A172 (cell line): ENCODE results near the gene PCBP4. TPM values are rescaled to one million over a fixed set of nuclear protein-coding genes. Genes with fewer than 3 reads are reported as not detected.

Experiments
- DNase-seq: peaks from one replicate; pipeline ENCODE4 v3.0.0-alpha.2; 2015; ENCODE audit warnings: low spot score
- total RNA-seq: library from RNA; depleted of rRNA; stranded (reverse); fragments of >200 nt; shearing (Covaris generic); gene quantifications from 2 replicates; pipeline ENCODE4 v1.2.3, GENCODE V29; 2014

PCBP4 gene
- total RNA-seq, 1 experiment from 2014 or later: 99.7 TPM

DNA sequence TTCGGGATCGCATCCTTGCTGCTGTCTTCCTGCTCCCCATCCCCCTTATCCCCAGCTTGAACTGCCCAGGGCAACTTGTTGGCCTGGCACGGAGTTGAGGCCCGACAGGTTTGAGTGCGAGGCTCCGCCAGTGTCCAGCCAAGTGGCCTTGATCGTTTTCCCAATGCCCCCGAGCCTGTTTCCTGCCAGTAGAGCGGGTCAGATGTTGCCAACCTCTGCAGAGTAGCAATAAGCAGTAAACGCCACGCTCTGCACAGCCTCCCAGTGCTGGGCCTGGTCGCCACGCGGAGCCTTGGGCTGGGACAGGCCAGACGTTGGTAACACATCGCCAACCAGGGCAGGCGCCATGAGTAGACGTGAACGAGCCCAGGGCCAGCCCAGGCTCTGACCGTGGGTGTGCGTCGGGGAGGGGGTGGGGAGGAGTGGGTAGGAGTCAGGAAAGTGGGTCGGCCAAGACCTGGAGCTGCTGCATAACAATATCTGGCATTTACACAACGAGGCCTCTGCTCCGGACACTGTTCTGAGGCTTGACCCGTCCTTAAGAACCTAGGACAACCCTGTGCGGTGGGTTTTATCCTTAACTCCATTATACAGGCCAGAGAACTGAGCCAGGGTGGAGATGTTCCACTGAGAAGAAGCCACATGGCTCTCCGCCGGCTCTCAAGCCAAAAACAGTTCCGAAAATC, 7.2 kb upstream of the PCBP4 start:
- DNase-seq: no peak

DNA sequence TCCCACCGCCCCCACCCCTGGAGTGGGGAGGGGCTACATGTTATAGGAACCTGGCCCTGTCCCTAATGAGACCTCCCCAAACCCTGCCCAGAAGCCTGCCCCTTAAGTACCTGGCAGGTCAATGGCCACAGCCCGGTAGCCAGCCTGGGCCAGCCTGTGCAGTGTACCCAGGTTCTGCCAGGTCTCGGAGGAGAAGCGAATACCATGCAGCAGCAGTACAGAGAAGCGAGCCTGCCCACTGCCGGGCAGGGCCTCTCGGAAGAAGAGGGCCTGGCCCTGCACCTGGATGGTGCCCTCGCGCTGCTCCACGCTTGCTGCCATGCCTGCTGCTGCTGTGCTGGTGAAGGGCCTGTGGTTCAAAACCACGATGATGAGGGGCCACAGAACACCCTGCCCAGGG, 4.1 kb upstream of the PCBP4 start:
- DNase-seq: no peak

- no peak for DNase-seq
Measured at GRCh38 chr3:51970606-51971300, 3.5 kb upstream of the PCBP4 start.

- DNase-seq: no peak
Measured at GRCh38 chr3:51969841-51970240, 2.6 kb upstream of the PCBP4 start.

DNA sequence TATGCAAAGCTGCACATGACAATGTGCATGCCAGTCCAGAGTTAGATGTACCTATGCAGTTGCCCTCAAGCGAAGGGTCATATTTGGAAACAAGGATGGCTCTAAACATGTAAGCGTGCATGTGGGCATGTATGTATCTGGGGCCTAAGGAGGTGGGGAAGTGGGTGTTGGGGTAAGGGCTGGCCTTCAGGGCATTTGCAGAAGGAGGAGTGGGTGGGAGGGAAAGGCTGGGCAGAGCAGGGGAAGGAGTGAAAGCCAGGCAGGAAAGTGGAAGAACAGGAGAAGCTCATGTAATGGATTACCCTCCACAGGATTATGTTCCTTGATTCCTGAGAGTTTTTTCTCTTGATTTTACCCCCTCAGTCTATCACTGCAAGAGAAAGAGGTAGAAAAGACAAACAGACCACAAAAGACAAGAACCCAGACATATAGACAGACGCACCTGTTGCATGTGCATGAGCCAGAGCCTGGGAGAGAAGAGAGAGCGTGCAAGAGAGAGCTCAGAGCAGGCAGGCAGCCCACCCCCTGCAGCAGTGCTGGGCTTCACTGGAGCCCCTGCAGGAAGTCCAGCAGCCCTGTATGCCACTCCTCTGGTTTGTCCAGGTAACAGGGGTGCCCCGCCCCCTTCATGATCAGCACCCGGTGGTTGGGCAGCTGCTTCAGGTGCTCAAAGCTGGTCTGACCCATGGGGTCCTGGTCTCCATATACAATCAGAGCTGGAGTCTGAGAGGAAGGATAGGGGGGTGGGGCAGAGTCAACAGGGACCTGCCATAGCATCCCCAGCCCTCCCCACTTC, 1.8 kb upstream of the PCBP4 start:
- DNase-seq: no peak

DNA sequence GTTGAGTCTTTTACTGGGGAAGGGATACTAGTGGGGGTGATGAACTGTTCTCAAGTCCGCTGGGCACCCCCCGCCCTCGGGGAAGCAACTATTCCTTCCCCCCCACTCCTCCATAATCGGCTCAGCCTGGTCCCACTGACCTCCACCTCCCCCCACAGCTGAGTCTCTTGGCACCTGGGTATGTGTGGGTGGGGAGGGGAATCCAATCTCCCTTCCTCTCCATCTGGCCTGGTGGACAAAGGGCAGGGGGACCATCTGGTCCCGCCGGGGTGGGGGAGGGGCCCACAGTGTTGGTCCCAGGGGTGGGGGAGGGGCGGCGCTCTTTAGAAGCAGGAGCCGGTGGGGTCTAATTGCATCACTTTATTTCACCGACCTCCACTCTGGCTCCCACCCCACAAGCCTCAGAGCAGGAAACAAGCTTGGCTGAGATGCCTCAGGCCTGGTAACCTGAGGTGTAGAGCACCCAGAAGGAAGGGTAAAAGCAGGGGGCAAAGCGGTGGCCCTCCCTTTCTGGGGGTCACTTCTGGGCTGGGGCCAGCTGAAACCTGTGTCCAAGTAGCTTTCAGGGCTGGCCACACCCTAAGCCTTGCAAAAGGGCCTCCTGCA, 1.0 kb upstream of the PCBP4 start:
- no peak for DNase-seq

- no peak for DNase-seq
Measured at GRCh38 chr3:51966922-51967383, 301 bp downstream of the PCBP4 start.

GRCh38 chr3:51966486-51966885, 768 bp downstream of the PCBP4 start:
- DNase-seq: no peak

DNA sequence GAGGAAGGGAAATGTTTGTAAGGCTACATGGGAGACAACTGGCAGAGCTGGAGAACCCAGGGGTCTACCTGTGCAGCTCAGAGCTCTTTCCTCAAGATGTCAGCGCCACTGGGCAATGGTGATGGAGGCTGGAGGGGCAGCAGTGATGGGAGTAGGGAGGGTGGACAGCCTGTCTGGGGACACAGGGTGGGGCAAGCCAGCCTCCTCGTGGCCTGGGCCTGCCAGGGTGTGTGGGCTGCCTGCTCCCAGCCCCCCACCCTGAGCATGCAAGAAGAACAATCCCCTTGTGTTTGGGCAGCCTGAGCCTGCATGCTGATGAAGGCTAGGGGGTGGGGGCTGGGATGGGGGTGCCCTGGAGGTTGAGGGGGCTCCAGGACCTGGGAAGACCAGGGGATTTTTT, 1.2 kb downstream of the PCBP4 start:
- DNase-seq: no peak

- no peak for DNase-seq
Measured at GRCh38 chr3:51964521-51964920, 2.7 kb downstream of the PCBP4 start.

DNA sequence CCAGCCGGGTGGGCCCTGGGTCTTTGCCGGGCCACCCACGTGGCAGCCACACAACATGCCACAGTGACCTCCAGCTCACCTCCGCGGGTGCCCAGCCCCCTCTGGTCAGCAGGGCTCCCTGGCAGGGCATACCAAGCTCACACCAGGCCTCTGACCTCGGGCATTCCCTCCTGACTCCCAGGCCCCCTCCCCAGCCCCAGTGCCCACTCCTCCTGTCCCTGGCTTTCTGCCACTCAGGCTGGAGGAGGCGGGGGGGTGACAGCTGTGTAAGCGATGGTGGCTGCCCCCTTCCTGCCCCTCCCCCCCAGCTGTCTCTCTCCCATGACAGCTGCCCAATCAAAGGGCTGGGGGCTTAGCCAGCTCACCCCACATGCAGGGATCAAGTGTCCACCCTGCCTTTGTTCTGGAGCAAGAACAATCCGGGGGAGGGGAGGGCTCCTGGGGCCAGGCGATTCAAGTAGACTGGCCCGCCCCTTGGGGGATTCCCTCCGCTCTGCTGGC, 3.3 kb downstream of the PCBP4 start:
- DNase-seq: no peak

DNA sequence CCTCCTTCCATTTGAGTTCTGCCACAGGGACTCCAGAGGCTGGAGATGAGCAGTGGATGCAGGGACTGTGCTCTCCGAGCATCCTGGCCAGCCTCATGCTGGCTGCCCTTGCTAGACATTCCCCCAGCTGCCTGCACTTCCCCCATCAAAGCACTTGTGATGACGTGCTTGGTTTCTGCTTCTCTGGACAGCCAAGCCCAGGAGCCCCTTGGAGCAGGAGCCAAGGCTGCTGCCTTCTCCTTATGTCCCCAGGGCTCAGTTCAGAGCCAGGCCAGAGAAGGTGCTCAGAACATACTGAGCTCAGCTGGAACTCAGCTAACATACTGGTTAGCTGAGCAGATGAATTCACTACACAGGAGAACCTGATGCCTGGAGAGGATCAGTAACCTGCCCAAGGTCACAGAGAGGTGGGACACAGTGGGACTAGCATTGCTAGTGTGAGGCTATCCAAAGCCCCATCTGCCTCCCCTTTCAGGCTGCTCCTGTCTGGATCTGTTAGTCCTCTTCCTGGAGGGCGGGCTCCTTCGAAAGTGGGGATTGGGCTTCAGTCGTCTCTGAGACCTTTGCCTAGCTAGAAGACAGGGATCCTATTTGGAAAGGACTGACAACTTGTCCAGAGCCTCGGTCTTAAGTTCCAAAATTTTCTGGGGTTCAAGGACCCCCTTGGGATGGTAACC, 4.3 kb downstream of the PCBP4 start:
- DNase-seq: no peak

DNA sequence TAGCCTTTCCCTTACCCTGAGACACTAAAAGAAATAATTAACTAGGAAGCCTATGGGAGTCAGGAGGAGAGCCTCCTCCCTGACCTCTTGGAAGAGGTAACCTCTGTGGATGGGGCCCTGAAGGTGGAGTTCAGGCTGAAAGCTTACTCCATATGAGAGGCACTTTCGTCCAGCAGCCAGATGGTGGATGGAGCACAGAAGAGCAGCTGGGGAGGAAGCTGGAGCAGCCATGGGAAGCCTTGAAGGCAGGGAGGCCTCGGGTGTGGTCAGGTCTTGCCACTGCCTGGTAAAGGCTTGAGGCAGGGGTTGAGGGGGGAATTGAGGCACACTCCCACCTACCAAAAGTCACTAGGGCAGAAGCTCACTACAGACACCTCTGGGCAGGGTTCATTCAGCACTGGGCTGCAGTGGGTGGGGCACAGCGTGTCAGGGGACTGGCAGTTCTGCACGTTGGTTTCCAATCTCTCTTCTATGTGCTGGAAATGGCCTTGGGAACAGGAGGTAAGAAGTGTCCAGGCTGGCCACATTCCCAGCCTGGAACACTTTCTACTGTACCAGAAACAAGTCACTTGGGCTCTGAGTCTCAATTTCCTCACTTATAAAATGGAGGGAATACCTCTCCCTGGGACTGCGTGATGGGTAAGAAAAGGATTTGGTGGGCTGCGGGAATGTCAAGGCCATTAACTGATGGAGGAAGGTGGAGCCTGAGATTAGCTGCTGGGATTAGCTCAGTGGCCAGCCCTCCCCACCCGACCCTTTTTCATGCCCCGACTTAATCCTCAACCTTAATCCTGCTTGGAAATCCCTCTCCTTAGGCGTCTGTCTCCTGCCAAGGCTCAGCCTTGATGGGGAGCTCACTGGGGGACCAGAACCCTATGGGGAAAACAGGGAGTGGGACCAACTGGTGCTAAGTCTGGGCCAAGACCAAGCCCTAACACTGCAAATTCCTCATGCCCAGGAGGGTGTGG, 5.4 kb downstream of the PCBP4 start:
- no peak for DNase-seq

GRCh38 chr3:51961011-51961410, 6.2 kb downstream of the PCBP4 start:
- no peak for DNase-seq

DNA sequence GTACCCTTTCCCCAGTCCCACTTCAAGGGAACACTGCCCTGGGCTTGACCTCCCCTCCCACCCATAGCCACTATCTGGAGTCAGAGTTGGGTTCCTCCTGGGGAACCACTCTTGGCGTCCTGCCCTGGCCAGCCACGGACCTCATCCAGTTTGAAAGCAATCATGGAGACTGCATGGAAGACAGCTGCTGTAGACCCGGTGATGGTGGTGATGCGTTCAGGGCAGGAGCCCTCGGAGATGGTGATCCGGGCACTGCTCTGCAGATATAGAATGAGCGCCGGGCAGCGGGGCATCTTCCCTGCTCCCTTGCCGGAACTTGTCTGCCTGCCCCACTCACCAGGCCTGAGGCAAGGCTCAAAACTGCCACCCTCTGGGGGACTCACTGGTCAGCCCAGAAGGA, 6.9 kb downstream of the PCBP4 start:
- DNase-seq: no peak

DNA sequence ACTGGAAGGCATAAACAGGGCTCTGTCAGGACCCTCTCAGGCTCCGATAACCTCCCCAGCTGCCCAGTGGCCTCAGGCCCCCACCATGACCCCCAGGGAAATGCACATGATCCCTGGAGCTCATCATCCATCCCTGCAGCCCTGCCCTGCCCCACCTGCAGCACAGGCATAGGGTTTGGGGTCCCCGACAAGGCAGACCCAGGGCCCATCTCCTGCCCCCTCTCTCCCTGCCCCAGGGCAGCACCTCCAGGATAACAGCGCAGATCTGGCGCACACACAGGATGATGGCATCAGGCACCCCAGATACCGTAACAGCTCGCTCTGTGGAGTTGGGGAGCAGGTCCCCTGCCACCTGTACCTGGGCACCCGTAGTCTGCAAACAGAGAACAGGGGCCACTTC, 7.6 kb downstream of the PCBP4 start:
- no peak for DNase-seq

- no peak for DNase-seq
Measured at GRCh38 chr3:51958603-51959521, 8.4 kb downstream of the PCBP4 start.

GRCh38 chr3:51957520-51958205, 9.6 kb downstream of the PCBP4 start:
- no peak for DNase-seq
